AG04450 (cell line): ENCODE results near the gene GALNT2. TPM values are rescaled to one million over a fixed set of nuclear protein-coding genes. Genes with fewer than 3 reads are reported as not detected.

Experiments
- CTCF ChIA-PET: fragments of 300-600, 350-600 bp; formaldehyde crosslinking; extraction: SDS; loops from one replicate; lab custom pipeline; 2022; ENCODE audit warnings: antibody characterized with exemption, inconsistent platforms; lab: Charles Lee
- POLR2A ChIA-PET: fragments of 350-600 bp; formaldehyde crosslinking; extraction: SDS; loops from one replicate; lab custom pipeline; 2021; ENCODE audit warnings: antibody characterized with exemption, inconsistent platforms; lab: Yijun Ruan, JAX
- DNase-seq: peaks from one replicate; pipeline ENCODE4 v3.0.0-alpha.2; 2011; ENCODE audit warnings: low read depth, low spot score
- H3K27ac ChIP-seq: one replicate; pipeline ENCODE4 v1.5.1; 2012; ENCODE audit warnings: low read depth, low read length, control low read depth
- H3K27me3 ChIP-seq: one replicate; pipeline ENCODE4 v1.6.0; 2012; ENCODE audit warnings: low read length; ENCODE audit not compliant: control insufficient read depth, insufficient read depth
- H3K4me3 ChIP-seq: 2 replicates; pipeline ENCODE4 v1.5.1; 2011; ENCODE audit warnings: mild to moderate bottlenecking, low read depth, low read length, control low read depth
- H3K9me3 ChIP-seq: 2 replicates; pipeline ENCODE4 v1.5.1; 2012; ENCODE audit warnings: low read length; ENCODE audit not compliant: control insufficient read depth, insufficient read depth
- CTCF ChIP-seq: IDR thresholded peaks from 2 replicates; pipeline ENCODE4 v1.5.1; 2011; ENCODE audit warnings: low read depth, low read length, control low read depth, inconsistent platforms
- polyA plus RNA-seq: library from polyadenylated mRNA; depleted of rRNA; stranded (reverse); fragments of >200 nt; gene quantifications from 2 replicates; pipeline ENCODE4 v1.2.3, GENCODE V29; 2011

The GALNT2 gene
- polyA plus RNA-seq, 1 experiment: 121 TPM

- TF ChIP-seq CTCF: no peak
- Histone ChIP-seq H3K4me3 (no peak overlapping the region), H3K27me3 (no peaks in the 10 kb centered on the region), H3K27ac (no peak overlapping the region), H3K9me3 (no peaks in the 10 kb centered on the region; the same call in 1 of the 2 replicates)
- ChIA-PET CTCF (interaction anchor here (0.6 kb wide), 1 partner anchor 22 kb away, joined by 3 read pairs; no protein-coding TSS in a partner anchor), POLR2A (no interaction called here)
- no peak for DNase-seq
These were observed 221.8 kb downstream of the GALNT2 start for GRCh38 chr1:230288641-230289349.

GRCh38 chr1:230289350-230289644 is 222.3 kb downstream of the GALNT2 start:
- Histone ChIP-seq H3K27ac (no peak overlapping the region), H3K27me3 (no peaks in the 10 kb centered on the region), H3K9me3 (no peaks in the 10 kb centered on the region; the same call in 1 of the 2 replicates), H3K4me3 (no peak overlapping the region)
- no peak for DNase-seq
- TF ChIP-seq CTCF: no peak
- POLR2A ChIA-PET: no interaction called here
- CTCF ChIA-PET: no interaction called here

- Histone ChIP-seq H3K4me3 (no peak overlapping the region), H3K27me3 (no peaks in the 10 kb centered on the region), H3K27ac (no peak overlapping the region), H3K9me3 (no peaks in the 10 kb centered on the region; the same call in 1 of the 2 replicates)
- CTCF ChIA-PET: interaction anchor here (0.6 kb wide), 1 partner anchor 124 kb away, joined by 6 read pairs; no protein-coding TSS in a partner anchor
- DNase-seq: no peak
- TF ChIP-seq CTCF: no peak
- POLR2A ChIA-PET: no interaction called here
These were observed 224.9 kb downstream of the GALNT2 start for GRCh38 chr1:230291731-230292620.

- DNase-seq: no peak
- Histone ChIP-seq H3K27me3 (no peaks in the 10 kb centered on the region), H3K4me3 (no peak overlapping the region), H3K9me3 (no peaks in the 10 kb centered on the region; the same call in 1 of the 2 replicates), H3K27ac (no peak overlapping the region)
- no peak for TF ChIP-seq CTCF
- ChIA-PET CTCF (interaction anchor here (0.6 kb wide), 1 partner anchor 125 kb away, joined by 6 read pairs; no protein-coding TSS in a partner anchor), POLR2A (no interaction called here)
These were observed 225.8 kb downstream of the GALNT2 start for GRCh38 chr1:230292689-230293389.
